HL-60 (cell line): ENCODE measurements around the gene PDZD4.
"Not testable (repeated sequence)": the region's sequence is repeated elsewhere in the genome, so short reads cannot be mapped to it uniquely, and the experiment has no call there.

Experiments
- DNase-seq, 2 experiments: peaks; one replicate each; pipeline ENCODE4 v3.0.0-alpha.2; 2010 to 2020; ENCODE audit warnings: low read depth in 1 of 2, low spot score in 1 of 2
- H3K27ac ChIP-seq: fragments of 250-450 bp; sonication (Bioruptor Pico); replicated peaks from 2 replicates; pipeline ENCODE4 v1.5.1; 2020; ENCODE audit warnings: mild to moderate bottlenecking, moderate library complexity
- H3K27me3 ChIP-seq: fragments of 250-450 bp; sonication (Bioruptor Pico); 2 replicates; pipeline ENCODE4 v1.5.1; 2021; ENCODE audit warnings: mild to moderate bottlenecking, moderate library complexity; ENCODE audit not compliant: insufficient read depth, poor library complexity, severe bottlenecking
- H3K4me3 ChIP-seq: replicated peaks from 2 replicates; pipeline ENCODE4 v1.5.1; 2011; ENCODE audit warnings: mild to moderate bottlenecking, control low read depth, low read length; ENCODE audit not compliant: insufficient read depth
- CTCF ChIP-seq: IDR thresholded peaks from one replicate; pipeline ENCODE4 v1.5.1; 2011; ENCODE audit warnings: low read length, control low read depth, inconsistent platforms; ENCODE audit not compliant: insufficient read depth
- GABPA ChIP-seq: IDR thresholded peaks from 2 replicates; pipeline ENCODE4 v1.6.1; 2012; ENCODE audit warnings: low read depth
- POLR2AphosphoS5 ChIP-seq: IDR thresholded peaks from 2 replicates; pipeline ENCODE4 v1.6.1; 2012; ENCODE audit warnings: low read depth
- REST ChIP-seq: IDR thresholded peaks from 2 replicates; pipeline ENCODE4 v1.6.1; 2012; ENCODE audit warnings: low read depth; ENCODE audit not compliant: insufficient replicate concordance
- SPI1 ChIP-seq: IDR thresholded peaks from 2 replicates; pipeline ENCODE4 v1.6.1; 2012; ENCODE audit warnings: low read depth, mild to moderate bottlenecking, borderline replicate concordance

PDZD4 gene

GRCh38 chrX:153818571-153819383 is 11.6 kb downstream of the PDZD4 start:
- no peak for DNase-seq
- Histone ChIP-seq H3K27ac (no peak overlapping the region), H3K27me3 (peaks cover 16% of the 10 kb centered on the region), H3K4me3 (no peak overlapping the region)
- no peak for TF ChIP-seq POLR2AphosphoS5
- no peak for TF ChIP-seq CTCF
- TF ChIP-seq REST = no peak

GRCh38 chrX:153818064-153818463 is 12.3 kb downstream of the PDZD4 start:
- not testable (repeated sequence) for DNase-seq, H3K4me3 ChIP-seq, H3K27ac ChIP-seq
- peaks cover 16% of the 10 kb centered on the region for H3K27me3 ChIP-seq

- peak in 1 of 2 experiments; percentile 24 for DNase-seq
- Histone ChIP-seq H3K27ac (no peak overlapping the region), H3K27me3 (peaks cover 16% of the 10 kb centered on the region), H3K4me3 (no peak overlapping the region)
- TF ChIP-seq GABPA (no peak), REST (no peak), SPI1 (no peak), CTCF (no peak), POLR2AphosphoS5 (no peak)
These were observed 13.3 kb downstream of the PDZD4 start for GRCh38 chrX:153816831-153817690.

- Histone ChIP-seq H3K27me3 (peaks cover 13% of the 10 kb centered on the region), H3K27ac (no peak overlapping the region), H3K4me3 (no peak overlapping the region)
- DNase-seq = peak in 1 of 2 experiments; percentile 11
- no peak for TF ChIP-seq GABPA
- no peak for TF ChIP-seq CTCF
- TF ChIP-seq POLR2AphosphoS5 = no peak
- TF ChIP-seq REST = no peak
- TF ChIP-seq SPI1 = no peak
These were observed 15.6 kb downstream of the PDZD4 start for GRCh38 chrX:153814591-153815315.
